ENCODE data around the gene GNG4.
A peak's percentile ranks its signal among the peaks of the same experiment; 100 is the strongest.
"Not testable (repeated sequence)": the region's sequence is repeated elsewhere in the genome, so short reads cannot be mapped to it uniquely, and the experiment has no call there.

The GNG4 gene

GRCh38 chr1:235648954-235649367 is 623 bp downstream of the GNG4 start:
- 0 to 1% methylated on average over 22 to 30 of the region's 30 CpGs for WGBS, 2 experiments (ENCODE audit: insufficient coverage in 2 of 2)
- Histone ChIP-seq H3K36me3 (ENCODE audit: control insufficient read depth, insufficient read depth, low read length) (no peaks in the 10 kb centered on the region), H3K9me3 (ENCODE audit: control insufficient read depth, low read length) (no peaks in the 10 kb centered on the region), H3K4me1 (ENCODE audit: control insufficient read depth, insufficient read depth, low read length, poor library complexity, severe bottlenecking) (peaks cover 6% of the 10 kb centered on the region), H3K4me3 (ENCODE audit: extremely low read depth, insufficient read depth, low read length, poor library complexity, severe bottlenecking) (peak overlapping the region; percentile 46), H3K27ac (ENCODE audit: low read depth, low read length, severe bottlenecking) (no peak overlapping the region)

- WGBS, 2 experiments (ENCODE audit: insufficient coverage in 2 of 2) = 5% methylated on average over 20 to 21 of the region's 31 CpGs
- Histone ChIP-seq H3K36me3 (ENCODE audit: control insufficient read depth, insufficient read depth, low read length) (no peaks in the 10 kb centered on the region), H3K4me1 (ENCODE audit: control insufficient read depth, insufficient read depth, low read length, poor library complexity, severe bottlenecking) (peaks cover 6% of the 10 kb centered on the region), H3K4me3 (ENCODE audit: extremely low read depth, insufficient read depth, low read length, poor library complexity, severe bottlenecking) (peak overlapping the region; percentile 46), H3K9me3 (ENCODE audit: control insufficient read depth, low read length) (no peaks in the 10 kb centered on the region), H3K27ac (ENCODE audit: low read depth, low read length, severe bottlenecking) (no peak overlapping the region)
Observed at GRCh38 chr1:235648407-235648907, 1.1 kb downstream of the GNG4 start.

GRCh38 chr1:235647537-235647936 is 2.0 kb downstream of the GNG4 start:
- WGBS, 2 experiments (ENCODE audit: insufficient coverage in 2 of 2) = 89% methylated on average over 11 to 12 of the region's 12 CpGs
- peaks cover 13% of the 10 kb centered on the region for H3K4me1 ChIP-seq (ENCODE audit: control insufficient read depth, insufficient read depth, low read length, poor library complexity, severe bottlenecking)
- H3K4me3 ChIP-seq (ENCODE audit: extremely low read depth, insufficient read depth, low read length, poor library complexity, severe bottlenecking); H3K36me3 ChIP-seq (ENCODE audit: control insufficient read depth, insufficient read depth, low read length); H3K27ac ChIP-seq (ENCODE audit: low read depth, low read length, severe bottlenecking); H3K9me3 ChIP-seq (ENCODE audit: control insufficient read depth, low read length): not testable (repeated sequence)

GRCh38 chr1:235646463-235646862 is 3.1 kb downstream of the GNG4 start:
- no peak overlapping the region for H3K4me3 ChIP-seq (ENCODE audit: extremely low read depth, insufficient read depth, low read length, poor library complexity, severe bottlenecking)
- H3K4me1 ChIP-seq (ENCODE audit: control insufficient read depth, insufficient read depth, low read length, poor library complexity, severe bottlenecking) = peaks cover 15% of the 10 kb centered on the region
- no peaks in the 10 kb centered on the region for H3K9me3 ChIP-seq (ENCODE audit: control insufficient read depth, low read length)
- no peak overlapping the region for H3K27ac ChIP-seq (ENCODE audit: low read depth, low read length, severe bottlenecking)
- no peaks in the 10 kb centered on the region for H3K36me3 ChIP-seq (ENCODE audit: control insufficient read depth, insufficient read depth, low read length)
- WGBS, 2 experiments (ENCODE audit: insufficient coverage in 2 of 2) = 90 to 93% methylated on average over 9 of the region's 9 CpGs

- 84 to 87% methylated on average over 11 to 13 of the region's 13 CpGs for WGBS, 2 experiments (ENCODE audit: insufficient coverage in 2 of 2)
- Histone ChIP-seq H3K4me3 (ENCODE audit: extremely low read depth, insufficient read depth, low read length, poor library complexity, severe bottlenecking) (no peak overlapping the region), H3K9me3 (ENCODE audit: control insufficient read depth, low read length) (no peaks in the 10 kb centered on the region), H3K4me1 (ENCODE audit: control insufficient read depth, insufficient read depth, low read length, poor library complexity, severe bottlenecking) (peaks cover 15% of the 10 kb centered on the region), H3K27ac (ENCODE audit: low read depth, low read length, severe bottlenecking) (no peak overlapping the region), H3K36me3 (ENCODE audit: control insufficient read depth, insufficient read depth, low read length) (no peaks in the 10 kb centered on the region)
Observed at GRCh38 chr1:235644693-235645305, 4.8 kb downstream of the GNG4 start.

- peaks cover 15% of the 10 kb centered on the region for H3K4me1 ChIP-seq (ENCODE audit: control insufficient read depth, insufficient read depth, low read length, poor library complexity, severe bottlenecking)
- no peaks in the 10 kb centered on the region for H3K36me3 ChIP-seq (ENCODE audit: control insufficient read depth, insufficient read depth, low read length)
- 92 to 93% methylated on average over 19 to 21 of the region's 23 CpGs for WGBS, 2 experiments (ENCODE audit: insufficient coverage in 2 of 2)
- no peak overlapping the region for H3K27ac ChIP-seq (ENCODE audit: low read depth, low read length, severe bottlenecking)
- no peak overlapping the region for H3K4me3 ChIP-seq (ENCODE audit: extremely low read depth, insufficient read depth, low read length, poor library complexity, severe bottlenecking)
- H3K9me3 ChIP-seq (ENCODE audit: control insufficient read depth, low read length) = no peaks in the 10 kb centered on the region
Observed at GRCh38 chr1:235643837-235644692, 5.5 kb downstream of the GNG4 start.

- no peak overlapping the region for H3K4me3 ChIP-seq (ENCODE audit: extremely low read depth, insufficient read depth, low read length, poor library complexity, severe bottlenecking)
- no peaks in the 10 kb centered on the region for H3K9me3 ChIP-seq (ENCODE audit: control insufficient read depth, low read length)
- no peaks in the 10 kb centered on the region for H3K36me3 ChIP-seq (ENCODE audit: control insufficient read depth, insufficient read depth, low read length)
- H3K27ac ChIP-seq (ENCODE audit: low read depth, low read length, severe bottlenecking) = no peak overlapping the region
- 39 to 48% methylated on average over 8 to 11 of the region's 11 CpGs for WGBS, 2 experiments (ENCODE audit: insufficient coverage in 2 of 2)
- H3K4me1 ChIP-seq (ENCODE audit: control insufficient read depth, insufficient read depth, low read length, poor library complexity, severe bottlenecking) = peaks cover 9% of the 10 kb centered on the region
Observed at GRCh38 chr1:235642943-235643371, 6.6 kb downstream of the GNG4 start.

- WGBS, 2 experiments (ENCODE audit: insufficient coverage in 2 of 2) = 44 to 49% methylated on average over 44 of the region's 47 CpGs
- Histone ChIP-seq H3K4me3 (ENCODE audit: extremely low read depth, insufficient read depth, low read length, poor library complexity, severe bottlenecking) (no peak overlapping the region), H3K27ac (ENCODE audit: low read depth, low read length, severe bottlenecking) (peak overlapping the region; percentile 55), H3K9me3 (ENCODE audit: control insufficient read depth, low read length) (no peaks in the 10 kb centered on the region), H3K4me1 (ENCODE audit: control insufficient read depth, insufficient read depth, low read length, poor library complexity, severe bottlenecking) (peaks cover 9% of the 10 kb centered on the region), H3K36me3 (ENCODE audit: control insufficient read depth, insufficient read depth, low read length) (no peaks in the 10 kb centered on the region)
Observed at GRCh38 chr1:235642011-235642942, 7.3 kb downstream of the GNG4 start.

GRCh38 chr1:235640580-235640979 is 9.0 kb downstream of the GNG4 start:
- 82 to 84% methylated on average over 7 to 9 of the region's 12 CpGs for WGBS, 2 experiments (ENCODE audit: insufficient coverage in 2 of 2)
- peaks cover 9% of the 10 kb centered on the region for H3K4me1 ChIP-seq (ENCODE audit: control insufficient read depth, insufficient read depth, low read length, poor library complexity, severe bottlenecking)
- H3K36me3 ChIP-seq (ENCODE audit: control insufficient read depth, insufficient read depth, low read length) = no peaks in the 10 kb centered on the region
- H3K27ac ChIP-seq (ENCODE audit: low read depth, low read length, severe bottlenecking) = no peak overlapping the region
- no peak overlapping the region for H3K4me3 ChIP-seq (ENCODE audit: extremely low read depth, insufficient read depth, low read length, poor library complexity, severe bottlenecking)
- H3K9me3 ChIP-seq (ENCODE audit: control insufficient read depth, low read length) = no peaks in the 10 kb centered on the region
